HG03457 (cell line): ENCODE results near the gene SKOR1.

Experiments
- ATAC-seq: cut with Tn5 transposase; IDR thresholded peaks from one replicate; pipeline ENCODE4 v1.9.1; 2021; ENCODE audit warnings: moderate number of reproducible peaks; ENCODE audit not compliant: unreplicated experiment

SKOR1 gene

GRCh38 chr15:67815036-67815592 is 10.2 kb upstream of the SKOR1 start:
- ATAC-seq, result no peak

GRCh38 chr15:67816668-67817067 is 8.6 kb upstream of the SKOR1 start:
- no peak for ATAC-seq

DNA sequence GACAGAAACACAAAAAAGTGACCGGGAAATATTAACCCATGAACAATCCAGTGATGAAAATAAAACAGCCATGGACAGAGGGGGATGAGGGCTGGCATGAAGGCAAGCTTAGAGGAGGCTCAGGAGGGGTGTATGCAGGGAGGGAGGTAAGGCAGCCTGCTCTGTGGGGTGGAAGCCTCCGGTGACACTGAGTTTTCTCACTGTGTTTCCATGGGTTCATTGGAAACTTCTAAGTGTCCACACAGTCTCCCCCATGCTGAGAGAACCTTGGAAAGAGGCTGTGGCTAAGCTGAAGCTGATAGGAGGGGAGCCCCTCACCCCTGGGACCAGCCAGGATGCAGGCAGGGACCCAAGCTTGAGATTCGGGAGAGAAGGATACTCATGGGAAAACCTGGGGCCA is 6.8 kb upstream of the SKOR1 start:
- ATAC-seq, result no peak

- ATAC-seq, result no peak
These were observed 5.7 kb upstream of the SKOR1 start for GRCh38 chr15:67819636-67820035.

- ATAC-seq, result no peak
These were observed 5.0 kb upstream of the SKOR1 start for GRCh38 chr15:67820122-67820991.

DNA sequence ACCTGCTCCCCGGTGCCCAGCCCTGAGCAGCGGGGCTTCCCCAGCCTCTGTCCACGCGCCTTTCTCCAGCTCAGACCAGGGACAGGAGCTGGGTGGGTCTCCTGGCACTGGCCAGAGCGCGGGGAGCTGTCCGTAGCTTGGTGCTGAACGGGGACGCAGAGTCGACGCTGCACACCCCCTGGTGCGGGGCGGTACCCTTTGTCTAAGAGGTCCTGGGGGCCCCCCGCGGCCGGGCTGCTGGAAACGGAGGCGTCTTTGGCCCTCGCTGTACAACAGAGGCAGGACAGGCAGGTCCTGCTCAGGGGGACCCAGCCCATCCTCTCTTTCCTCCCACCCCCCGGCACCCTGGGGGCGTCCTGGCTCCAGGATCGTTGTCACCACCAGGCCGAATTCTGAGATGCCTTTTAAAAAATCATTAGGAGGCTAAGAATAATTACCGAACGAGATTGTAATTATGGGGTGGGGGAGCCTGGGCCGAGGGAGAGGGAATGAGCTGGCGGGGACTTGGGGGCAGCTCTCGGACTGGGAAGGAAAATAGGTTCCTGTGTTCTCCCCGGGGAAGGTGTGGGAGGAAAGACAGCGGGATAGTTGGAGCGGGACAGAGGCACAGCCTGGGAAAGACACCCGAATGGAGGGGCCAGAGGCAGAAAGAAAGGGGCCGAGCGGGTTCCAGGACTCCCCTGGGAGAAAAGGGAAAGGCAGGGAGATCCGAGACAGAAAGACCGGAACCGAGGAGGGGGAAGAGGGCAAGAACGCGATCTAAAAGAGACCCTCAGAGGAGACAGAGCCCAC is 4.1 kb upstream of the SKOR1 start:
- ATAC-seq, result no peak

GRCh38 chr15:67821784-67822440 is 3.4 kb upstream of the SKOR1 start:
- ATAC-seq, result no peak

DNA sequence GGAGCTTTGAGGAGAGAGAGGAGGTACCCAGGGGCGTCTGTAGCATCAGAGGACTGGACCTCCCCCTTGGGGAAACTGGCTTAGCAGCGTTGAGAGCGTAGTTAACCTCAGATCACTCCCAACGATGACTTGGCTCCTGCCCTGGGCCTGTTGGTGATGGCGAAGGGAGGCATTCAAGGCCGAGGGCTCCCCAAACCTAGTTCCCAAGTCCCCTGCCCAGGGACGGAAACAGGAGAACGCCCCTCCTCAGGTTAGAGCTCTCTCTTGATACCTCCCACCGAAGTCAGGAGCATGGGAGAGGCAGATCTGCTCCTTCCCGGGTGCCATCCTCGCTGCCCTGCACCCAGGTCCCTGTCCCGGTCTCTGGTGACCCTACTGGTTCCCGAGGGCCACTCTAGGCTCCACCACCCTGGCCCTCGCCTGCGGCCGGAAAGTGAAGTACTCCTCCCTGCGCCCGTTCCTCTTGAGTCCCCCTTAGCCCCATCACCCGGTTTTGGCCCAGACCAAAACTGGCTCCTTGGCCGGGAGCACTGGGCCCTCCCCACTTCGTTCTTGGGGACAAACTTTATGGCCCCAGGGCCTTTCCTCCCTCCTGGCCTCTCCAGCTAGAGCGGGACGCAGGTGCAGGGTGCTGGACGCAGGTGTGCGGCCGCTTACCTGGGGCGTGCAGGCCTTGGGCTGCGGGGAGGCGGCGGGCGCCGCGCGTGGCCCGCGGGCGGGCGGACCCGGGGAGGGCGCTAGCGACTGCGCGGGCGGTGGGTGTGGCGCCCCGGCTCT is 2.6 kb upstream of the SKOR1 start:
- ATAC-seq, result no peak

DNA sequence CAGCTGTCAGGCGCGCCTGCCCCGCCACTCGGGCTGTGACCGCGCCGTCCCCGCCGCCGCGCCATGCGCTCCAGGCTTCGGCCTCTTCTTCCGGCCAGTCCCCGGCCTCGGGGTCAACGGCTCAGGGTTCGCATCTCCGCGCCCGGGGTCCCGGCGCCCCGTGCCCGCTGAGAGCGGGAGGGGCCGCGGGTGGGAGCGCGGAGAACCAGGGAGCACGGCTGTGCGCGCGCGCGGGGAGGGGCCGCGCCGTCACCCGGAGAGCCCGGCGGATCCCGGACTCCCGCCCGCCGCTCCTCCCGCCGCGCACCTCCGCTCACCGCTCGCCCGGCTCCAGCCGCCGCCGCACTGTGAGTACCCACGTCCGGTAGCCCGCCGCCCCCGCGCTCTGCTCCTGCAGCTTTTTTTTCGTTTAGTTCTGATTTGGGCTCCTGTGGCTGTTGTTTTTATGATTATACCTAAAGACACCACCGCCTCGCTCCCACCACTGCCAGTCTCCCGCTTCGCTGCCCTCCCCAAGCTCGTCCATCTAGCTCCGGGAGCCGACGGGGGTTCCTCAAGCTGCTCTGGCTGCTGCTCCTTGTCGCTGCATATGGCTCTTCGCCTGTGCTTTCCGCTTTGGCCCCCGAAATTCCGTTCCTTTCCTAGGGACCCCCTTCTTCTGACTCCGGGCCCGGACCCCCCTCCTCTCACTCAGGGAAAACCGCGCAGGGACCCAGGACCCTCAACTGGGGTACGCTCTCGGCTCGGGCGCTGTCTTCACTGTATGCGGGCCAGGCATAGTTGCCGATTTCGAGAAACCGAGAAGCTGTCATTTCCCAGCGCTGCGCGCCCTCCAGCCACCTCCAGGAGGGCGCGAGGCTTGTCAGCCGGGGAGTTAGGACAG is 1.8 kb upstream of the SKOR1 start:
- no peak for ATAC-seq

GRCh38 chr15:67824197-67824968 is 926 bp upstream of the SKOR1 start:
- no peak for ATAC-seq

- ATAC-seq, result no peak
These were observed 790 bp downstream of the SKOR1 start for GRCh38 chr15:67825881-67826716.

DNA sequence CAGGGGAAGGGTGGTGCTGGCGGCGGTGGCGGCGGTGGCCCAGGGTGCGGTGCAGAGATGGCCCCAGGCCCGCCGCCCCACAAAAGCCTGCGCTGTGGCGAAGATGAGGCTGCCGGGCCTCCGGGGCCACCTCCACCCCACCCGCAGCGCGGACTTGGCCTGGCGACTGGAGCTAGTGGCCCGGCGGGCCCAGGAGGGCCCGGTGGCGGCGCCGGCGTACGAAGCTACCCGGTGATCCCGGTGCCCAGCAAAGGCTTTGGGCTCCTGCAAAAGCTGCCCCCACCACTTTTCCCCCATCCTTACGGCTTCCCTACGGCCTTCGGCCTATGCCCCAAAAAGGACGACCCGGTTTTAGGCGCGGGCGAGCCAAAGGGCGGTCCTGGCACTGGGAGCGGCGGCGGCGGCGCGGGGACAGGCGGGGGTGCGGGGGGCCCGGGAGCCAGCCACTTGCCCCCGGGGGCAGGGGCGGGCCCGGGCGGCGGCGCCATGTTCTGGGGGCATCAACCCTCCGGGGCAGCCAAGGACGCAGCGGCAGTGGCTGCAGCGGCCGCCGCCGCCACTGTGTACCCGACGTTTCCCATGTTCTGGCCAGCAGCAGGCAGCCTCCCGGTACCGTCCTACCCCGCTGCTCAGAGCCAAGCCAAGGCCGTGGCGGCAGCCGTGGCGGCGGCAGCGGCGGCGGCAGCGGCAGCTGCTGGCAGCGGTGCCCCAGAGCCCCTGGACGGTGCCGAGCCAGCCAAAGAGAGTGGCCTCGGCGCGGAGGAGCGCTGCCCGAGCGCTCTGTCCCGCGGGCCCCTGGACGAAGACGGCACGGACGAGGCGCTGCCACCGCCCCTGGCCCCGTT is 1.6 kb downstream of the SKOR1 start:
- ATAC-seq, result no peak

DNA sequence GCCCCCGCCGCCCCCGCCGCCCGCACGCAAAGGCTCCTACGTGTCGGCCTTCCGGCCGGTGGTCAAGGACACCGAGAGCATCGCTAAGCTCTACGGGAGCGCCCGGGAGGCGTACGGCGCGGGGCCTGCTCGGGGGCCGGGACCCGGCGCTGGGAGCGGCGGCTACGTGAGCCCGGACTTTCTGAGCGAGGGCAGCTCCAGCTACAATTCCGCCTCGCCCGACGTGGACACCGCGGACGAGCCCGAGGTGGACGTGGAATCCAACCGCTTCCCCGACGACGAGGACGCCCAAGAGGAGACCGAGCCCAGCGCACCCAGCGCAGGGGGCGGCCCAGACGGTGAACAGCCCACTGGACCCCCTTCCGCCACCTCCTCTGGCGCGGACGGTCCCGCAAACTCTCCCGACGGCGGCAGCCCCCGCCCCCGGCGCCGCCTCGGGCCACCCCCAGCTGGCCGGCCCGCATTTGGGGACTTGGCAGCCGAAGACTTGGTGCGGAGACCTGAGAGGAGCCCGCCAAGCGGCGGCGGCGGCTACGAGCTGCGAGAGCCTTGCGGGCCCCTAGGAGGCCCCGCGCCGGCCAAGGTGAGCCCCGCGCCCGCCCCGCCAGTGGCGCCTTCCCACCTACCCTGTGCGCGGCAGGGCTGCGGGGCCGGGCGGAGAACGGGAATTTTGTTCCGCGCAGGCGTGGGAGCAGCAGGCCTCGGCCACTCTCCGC is 2.4 kb downstream of the SKOR1 start:
- no peak for ATAC-seq

DNA sequence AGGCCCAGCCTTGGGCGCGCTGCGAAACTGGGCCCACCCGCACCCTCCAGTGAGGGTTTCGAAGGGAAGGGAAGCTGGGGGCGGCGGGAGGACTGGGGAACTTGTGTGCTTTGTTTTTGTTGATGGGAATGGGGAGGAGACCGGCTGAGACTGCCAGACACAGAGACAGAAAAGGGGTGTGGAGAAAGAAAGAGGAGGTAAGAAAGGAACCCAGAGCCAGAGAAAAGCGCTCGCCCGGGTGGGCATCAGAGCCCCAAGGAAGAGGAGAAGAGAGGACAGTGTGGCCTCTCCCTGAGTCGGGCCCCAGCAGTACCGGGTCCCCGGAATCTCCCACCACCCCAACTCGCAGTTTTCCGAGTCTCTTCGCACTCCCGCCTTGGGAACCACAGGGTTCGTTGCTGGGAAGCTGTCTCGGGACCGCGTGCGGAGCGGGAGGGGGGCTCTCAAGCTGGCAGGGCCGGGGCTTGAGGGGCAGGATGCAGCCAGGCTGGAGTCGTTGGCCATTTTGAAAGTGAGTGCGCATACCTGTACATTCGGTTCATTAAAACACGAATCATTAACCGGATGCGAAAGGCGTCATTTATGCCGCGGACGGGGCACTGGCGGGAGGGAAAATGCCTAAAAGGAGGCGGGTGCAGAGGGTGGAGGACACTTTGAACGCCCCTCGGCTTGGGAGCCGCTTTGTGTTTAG is 3.1 kb downstream of the SKOR1 start:
- ATAC-seq, result no peak

- ATAC-seq, result no peak
These were observed 3.8 kb downstream of the SKOR1 start for GRCh38 chr15:67828969-67829646.
